K562 (cell line): ENCODE results near the gene TTLL10. TPM values are rescaled to one million over a fixed set of nuclear protein-coding genes. Genes with fewer than 3 reads are reported as not detected.
A peak's percentile ranks its signal among the peaks of the same experiment; 100 is the strongest.

Experiments
- ATAC-seq: fragments of 200-7000 bp; cut with Tn5 transposase; 3 replicates; pipeline ENCODE4 v1.9.1; 2020; ENCODE audit warnings: moderate library complexity
- BruUV-seq: library from RNA; stranded (reverse); fragments of 400-500 nt; replicated peaks from 2 replicates; lab custom pipeline; 2021; lab: Mats Ljungman, UMichigan
- CTCF ChIA-PET: fragments of 300-600 bp; formaldehyde crosslinking; extraction: SDS; loops from one replicate; lab custom pipeline; 2021; ENCODE audit warnings: low intra/inter-chr PET ratio; lab: Yijun Ruan, JAX
- POLR2A ChIA-PET: fragments of 300-600, 350-650 bp; sonication (Branson Sonifier 250); formaldehyde crosslinking; extraction: SDS; loops from one replicate; lab custom pipeline; 2021; ENCODE audit warnings: antibody characterized with exemption, inconsistent platforms; lab: Yijun Ruan, JAX
- DNase-seq, 4 experiments: peaks; one replicate each; pipeline versions ENCODE4 v3.0.0 to v3.0.0-alpha.2; 2011 to 2018; ENCODE audit warnings: low spot score in 3 of 4, mixed read lengths in 3 of 4; ENCODE audit errors: extremely low read depth in 1 of 4
- FAIRE-seq: peaks from 2 replicates; lab custom pipeline; 2011; peaks lifted over from hg19 to GRCh38; lab: Jason Lieb, UNC
- H2AFZ ChIP-seq: 2 replicates; pipeline ENCODE4 v1.6.0; 2011; ENCODE audit warnings: low read depth, low read length, control low read depth, inconsistent platforms
- H3K27ac ChIP-seq: fragments of 200-600 bp; 3 replicates; pipeline ENCODE4 v1.8.0; 2011; ENCODE audit warnings: low read depth, mild to moderate bottlenecking, control low read depth, inconsistent platforms, low read length, moderate library complexity, mixed read lengths; ENCODE audit errors: extremely low read depth
- H3K27me3 ChIP-seq, 2 experiments: fragments of 300-600 bp in 1 of 2; 2 replicates in 1 of 2; 3 replicates in 1 of 2; pipeline versions ENCODE4 v1.6.0 to v1.8.0; 2011; ENCODE audit warnings: inconsistent platforms in 2 of 2, low read length in 2 of 2, mild to moderate bottlenecking in 1 of 2, mixed read lengths in 1 of 2, moderate library complexity in 1 of 2; ENCODE audit not compliant: control insufficient read depth in 2 of 2, insufficient read depth in 2 of 2
- H3K36me3 ChIP-seq: fragments of 300-600 bp; 3 replicates; pipeline ENCODE4 v1.8.0; 2011; ENCODE audit warnings: mild to moderate bottlenecking, low read length, inconsistent platforms; ENCODE audit not compliant: control insufficient read depth, insufficient read depth
- H3K4me1 ChIP-seq, 2 experiments: fragments of 200-600 bp in 1 of 2; replicated peaks in 1 of 2; 2 replicates in 1 of 2; 3 replicates in 1 of 2; pipeline versions ENCODE4 v1.5.1 to v1.8.0; 2011; ENCODE audit warnings: inconsistent platforms in 2 of 2, low read length in 2 of 2, mild to moderate bottlenecking in 1 of 2, mixed read lengths in 1 of 2, moderate library complexity in 1 of 2; ENCODE audit not compliant: control insufficient read depth in 2 of 2, insufficient read depth in 2 of 2
- H3K4me2 ChIP-seq: 2 replicates; pipeline ENCODE4 v1.6.1; 2011; ENCODE audit warnings: low read length, control low read depth, inconsistent platforms, mixed read lengths; ENCODE audit not compliant: insufficient read depth
- H3K4me3 ChIP-seq: fragments of 200-600 bp; sonication (generic), shearing (Covaris generic); 2 replicates; pipeline ENCODE4 v1.5.1; 2016; ENCODE audit warnings: control low read depth, inconsistent platforms
- H3K79me2 ChIP-seq: fragments of 200-600 bp; 3 replicates; pipeline ENCODE4 v1.8.0; 2011; ENCODE audit warnings: low read length, inconsistent platforms; ENCODE audit not compliant: control insufficient read depth, insufficient read depth
- H3K9ac ChIP-seq, 2 experiments: 2 replicates each; pipeline versions ENCODE4 v1.6.0 to v1.6.1; 2011; ENCODE audit warnings: low read depth in 2 of 2, low read length in 2 of 2, control low read depth in 1 of 2, inconsistent platforms in 1 of 2, mild to moderate bottlenecking in 1 of 2, mixed read lengths in 1 of 2; ENCODE audit not compliant: insufficient read depth in 1 of 2
- H3K9me1 ChIP-seq: one replicate; pipeline ENCODE4 v1.6.0; 2011; ENCODE audit warnings: inconsistent platforms, mild to moderate bottlenecking, low read length, moderate library complexity; ENCODE audit not compliant: control insufficient read depth, insufficient read depth
- H3K9me3 ChIP-seq: replicated peaks from 2 replicates; pipeline ENCODE4 v1.5.1; 2011; ENCODE audit warnings: low read depth, low read length, inconsistent platforms; ENCODE audit not compliant: control insufficient read depth, insufficient read depth
- H4K20me1 ChIP-seq: replicated peaks from 2 replicates; pipeline ENCODE4 v1.6.1; 2011; ENCODE audit warnings: low read length, inconsistent platforms, mixed read lengths; ENCODE audit not compliant: control insufficient read depth, insufficient read depth
- POLR3G ChIP-seq: IDR thresholded peaks from 2 replicates; pipeline ENCODE4 v1.6.1; 2011; ENCODE audit not compliant: insufficient read length, insufficient replicate concordance; ENCODE audit errors: extremely low read depth
- WGBS: fragments of 100-300 bp; shearing (Covaris generic); methylation state at CpG from one replicate; pipeline ENCODE4 v1.1.6; 2016; ENCODE audit warnings: low coverage, mixed read lengths; ENCODE audit not compliant: insufficient coverage; ENCODE audit errors: missing lambda C conversion rate; 5-methylcytosine and 5-hydroxymethylcytosine counted together
- in situ Hi-C: fragments of 300-500 bp; cut with MboI; formaldehyde crosslinking; loops from 4 replicates; pipeline ENCODE4 v1.15.0; 2018; ENCODE audit warnings: inconsistent platforms, mixed read lengths
- intact Hi-C: fragments of 100-400 bp; cut with micrococcal nuclease; formaldehyde crosslinking; loops from 2 replicates; pipeline ENCODE4 v1.14.2; 2022
- polyA plus RNA-seq, 8 experiments: library from polyadenylated mRNA; depleted of rRNA in 4 of 8; stranded (reverse) in 5 of 8; unstranded in 3 of 8; fragments of >200 nt; fragmentation: Nextera tagmentation in 2 of 8; fragmentation: Illumina TruSeq in 1 of 8; extraction: Ambion mirVana in 2 of 8; extraction: Trizol in 1 of 8; gene quantifications; 2 replicates each; pipeline versions ENCODE4 v1.2.1 to v1.2.3, GENCODE V29; 2011 to 2014; ENCODE audit warnings: inconsistent platforms in 1 of 8, missing spikeins in 1 of 8
- total RNA-seq, 7 experiments: library from RNA; depleted of rRNA in 6 of 7; stranded (reverse); fragments of >200 nt in 6 of 7; fragmentation: Illumina TruSeq in 2 of 7; extraction: Trizol in 2 of 7; gene quantifications; 2 replicates each; pipeline versions ENCODE4 v1.2.1 to v1.2.3, GENCODE V29; 2011 to 2021; ENCODE audit warnings: low replicate concordance in 1 of 7
- TF ChIP-seq, protein P1 (sequence below): sonication (generic); formaldehyde crosslinking; IDR thresholded peaks from 2 replicates; pipeline ENCODE4 v1.4.0; 2020; ENCODE audit warnings: mild to moderate bottlenecking, missing genetic modification reagents
- TF ChIP-seq, protein P2 (sequence below), 2 experiments: fragments of 450-650 bp in 1 of 2; sonication (generic) in 1 of 2; formaldehyde crosslinking in 1 of 2; IDR thresholded peaks in 1 of 2; conservative IDR thresholded peaks in 1 of 2; 2 replicates each; pipeline versions ENCODE4 v1.6.1 to v1.8.1; 2016 to 2023; ENCODE audit warnings: mild to moderate bottlenecking in 2 of 2, moderate library complexity in 2 of 2, inconsistent platforms in 1 of 2, missing genetic modification reagents in 1 of 2

TTLL10 gene
- total and polyA plus RNA-seq, 9 of the 15 experiments (the other 6 are each of a cell fraction or from before 2014, with no cell fraction given): not detected

DNA sequence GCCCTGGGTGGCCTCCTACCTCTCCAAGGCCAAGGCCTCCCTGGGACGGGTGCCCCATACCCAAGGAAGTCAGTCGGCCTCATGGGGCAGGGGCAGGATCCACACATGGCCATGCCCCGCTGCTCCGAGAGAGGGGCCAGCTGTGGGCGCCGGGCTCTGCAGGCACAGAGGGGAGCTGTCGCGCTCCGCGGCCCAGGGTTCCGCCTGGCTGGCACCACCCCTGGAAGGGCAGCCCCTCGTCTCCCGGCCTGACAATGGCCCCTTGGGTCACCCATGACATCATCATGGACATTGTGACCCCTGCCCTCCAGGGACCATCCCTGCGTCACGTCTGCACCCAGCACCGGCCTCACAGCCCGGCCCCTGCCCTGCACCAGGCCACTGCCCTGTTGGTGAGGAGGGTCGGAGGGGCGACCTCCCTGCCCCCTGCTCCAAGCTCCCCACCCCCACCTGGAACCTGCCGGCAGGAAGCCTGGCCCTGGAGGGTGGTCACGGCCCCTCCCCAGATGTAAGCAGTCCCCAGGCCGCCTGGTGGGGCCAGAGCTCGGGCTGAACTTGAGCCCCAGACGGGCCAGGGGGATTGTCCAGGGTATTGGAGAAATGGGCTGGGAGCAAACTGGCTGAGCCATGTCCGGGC, 5.8 kb downstream of the TTLL10 start:
- intact Hi-C loops: no loop called here
- ATAC-seq: no peak
- no peaks in the 10 kb centered on the region for H3K36me3 ChIP-seq
- WGBS: 43% methylated on average over 18 of the region's 25 CpGs
- H3K79me2 ChIP-seq: no peaks in the 10 kb centered on the region
- H2AFZ ChIP-seq: no peak overlapping the region
- H3K9me3 ChIP-seq: 0 out of 2 replicates have a peak, but pooled peaks cover 1% of the 10 kb centered on the region
- FAIRE-seq: no peak
- in situ Hi-C loops: no loop called here
- no peaks in the 10 kb centered on the region; the same call in 1 of the 2 replicates for H4K20me1 ChIP-seq
- TF ChIP-seq POLR3G: no peak
- TF ChIP-seq, protein P1, sequence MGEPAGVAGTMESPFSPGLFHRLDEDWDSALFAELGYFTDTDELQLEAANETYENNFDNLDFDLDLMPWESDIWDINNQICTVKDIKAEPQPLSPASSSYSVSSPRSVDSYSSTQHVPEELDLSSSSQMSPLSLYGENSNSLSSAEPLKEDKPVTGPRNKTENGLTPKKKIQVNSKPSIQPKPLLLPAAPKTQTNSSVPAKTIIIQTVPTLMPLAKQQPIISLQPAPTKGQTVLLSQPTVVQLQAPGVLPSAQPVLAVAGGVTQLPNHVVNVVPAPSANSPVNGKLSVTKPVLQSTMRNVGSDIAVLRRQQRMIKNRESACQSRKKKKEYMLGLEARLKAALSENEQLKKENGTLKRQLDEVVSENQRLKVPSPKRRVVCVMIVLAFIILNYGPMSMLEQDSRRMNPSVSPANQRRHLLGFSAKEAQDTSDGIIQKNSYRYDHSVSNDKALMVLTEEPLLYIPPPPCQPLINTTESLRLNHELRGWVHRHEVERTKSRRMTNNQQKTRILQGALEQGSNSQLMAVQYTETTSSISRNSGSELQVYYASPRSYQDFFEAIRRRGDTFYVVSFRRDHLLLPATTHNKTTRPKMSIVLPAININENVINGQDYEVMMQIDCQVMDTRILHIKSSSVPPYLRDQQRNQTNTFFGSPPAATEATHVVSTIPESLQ (CRISPR knock-in tag): no peak
- TF ChIP-seq, protein P2, sequence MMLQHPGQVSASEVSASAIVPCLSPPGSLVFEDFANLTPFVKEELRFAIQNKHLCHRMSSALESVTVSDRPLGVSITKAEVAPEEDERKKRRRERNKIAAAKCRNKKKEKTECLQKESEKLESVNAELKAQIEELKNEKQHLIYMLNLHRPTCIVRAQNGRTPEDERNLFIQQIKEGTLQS (IDR thresholded peaks at IDR 0.05): 0 out of 2 replicates have a peak, but pooled peaks have one; percentile 23
- TF ChIP-seq, protein P2 (CRISPR knock-in tag; conservative IDR thresholded peaks at IDR 0.05): no peak
- TF ChIP-seq, all 486 proteins: peak for 1
- ChIA-PET CTCF (no interaction called here), POLR2A (interaction anchor here (0.8 kb wide), 1 partner anchor 11 kb away, joined by 3 read pairs; no protein-coding TSS in a partner anchor)
- no peak overlapping the region for H3K27ac ChIP-seq
- no peaks in the 10 kb centered on the region for H3K9me1 ChIP-seq
- no peak overlapping the region for H3K4me3 ChIP-seq
- H3K4me2 ChIP-seq: no peak overlapping the region
- no TSS peak for BruUV-seq
- peak overlapping the region in 1 of 2 experiments; percentile 58; a peak in 1 of 4 replicates for H3K9ac ChIP-seq
- no peak for DNase-seq
- H3K27me3 ChIP-seq: peaks cover 32 to 59% of the 10 kb centered on the region in 2 experiments
- peaks cover 0 to 76% of the 10 kb centered on the region in 2 experiments; a peak in 2 of 5 replicates for H3K4me1 ChIP-seq
